Naive thymus-derived CD8-positive, alpha-beta T cell (primary cell): ENCODE measurements around the gene TJP2. TPM values are rescaled to one million over a fixed set of nuclear protein-coding genes. Genes with fewer than 3 reads are reported as not detected.

Source experiments
- ATAC-seq, 2 donors: fragments of 150-1000 bp; cut with Tn5 transposase in 1 of 2; sonication (Bioruptor Pico), chemical (Tn5 transposase) in 1 of 2; 1 replicate in 1 of 2; 2 replicates in 1 of 2; pipeline ENCODE4 v1.10.0; 2021; ENCODE audit warnings: mild to moderate bottlenecking in 2 of 2, moderate library complexity in 2 of 2
- POLR2A ChIA-PET: fragments of 350-600 bp; sonication (Branson Sonifier 250); formaldehyde crosslinking; loops from one replicate; lab custom pipeline; 2021; ENCODE audit warnings: antibody characterized with exemption; lab: Charles Lee
- DNase-seq, 10 donors: peaks; one replicate each; pipeline versions ENCODE4 v3.0.0 to v3.0.0-alpha.2; 2020 to 2022
- H3K27ac Mint-ChIP-seq, 10 donors: one replicate each; pipeline ENCODE4 v1.8.0; 2020 to 2022; ENCODE audit warnings: mild to moderate bottlenecking in 10 of 10, mixed read lengths in 10 of 10, moderate library complexity in 4 of 10, inconsistent platforms in 1 of 10
- H3K27me3 Mint-ChIP-seq, 5 donors: one replicate each; pipeline ENCODE4 v1.8.0; 2021 to 2022; ENCODE audit warnings: mixed read lengths in 5 of 5
- H3K36me3 Mint-ChIP-seq, 3 donors: one replicate each; pipeline ENCODE4 v1.8.0; 2020 to 2022; ENCODE audit warnings: mixed read lengths in 3 of 3, mild to moderate bottlenecking in 2 of 3, inconsistent platforms in 1 of 3
- H3K4me1 Mint-ChIP-seq, 4 donors: one replicate each; pipeline ENCODE4 v1.8.0; 2021 to 2022; ENCODE audit warnings: mixed read lengths in 4 of 4
- H3K4me3 Mint-ChIP-seq, 10 donors: one replicate each; pipeline ENCODE4 v1.8.0; 2020 to 2022; ENCODE audit warnings: mild to moderate bottlenecking in 10 of 10, mixed read lengths in 10 of 10, moderate library complexity in 6 of 10, inconsistent platforms in 1 of 10
- H3K9me3 Mint-ChIP-seq, 9 donors: one replicate each; pipeline ENCODE4 v1.8.0; 2020 to 2022; ENCODE audit warnings: mixed read lengths in 9 of 9, mild to moderate bottlenecking in 3 of 9, inconsistent platforms in 1 of 9, moderate library complexity in 1 of 9
- polyA plus RNA-seq, 3 donors: library from polyadenylated mRNA; unstranded; fragments of 300-500 nt; fragmentation: Illumina TruSeq; gene quantifications; one replicate each; pipeline ENCODE4 v1.2.3, GENCODE V29; 2021
- total RNA-seq, 8 experiments: library from RNA in 2 of 8; stranded (reverse) in 2 of 8; gene quantifications; one replicate each; pipeline ENCODE4 v1.2.3 and lab custom pipeline; 2021 to 2026

TJP2 gene
- total and polyA plus RNA-seq, 5 experiments from 2014 or later = 0.14 to 4.2 (median 2.2) TPM; not detected in 1

GRCh38 chr9:69184266-69184665, 10.2 kb downstream of the TJP2 start:
- Mint-ChIP-seq H3K4me1 (peaks cover 0 to 16% (median under 1%) of the 10 kb centered on the region in 4 donors), H3K9me3 (no peaks in the 10 kb centered on the region), H3K27ac (no peak overlapping the region), H3K36me3 (peaks cover 0 to 2% (median 0%) of the 10 kb centered on the region in 3 donors), H3K4me3 (no peak overlapping the region), H3K27me3 (no peaks in the 10 kb centered on the region)
- POLR2A ChIA-PET = no interaction called here
- DNase-seq = no peak
- no peak for ATAC-seq

DNA sequence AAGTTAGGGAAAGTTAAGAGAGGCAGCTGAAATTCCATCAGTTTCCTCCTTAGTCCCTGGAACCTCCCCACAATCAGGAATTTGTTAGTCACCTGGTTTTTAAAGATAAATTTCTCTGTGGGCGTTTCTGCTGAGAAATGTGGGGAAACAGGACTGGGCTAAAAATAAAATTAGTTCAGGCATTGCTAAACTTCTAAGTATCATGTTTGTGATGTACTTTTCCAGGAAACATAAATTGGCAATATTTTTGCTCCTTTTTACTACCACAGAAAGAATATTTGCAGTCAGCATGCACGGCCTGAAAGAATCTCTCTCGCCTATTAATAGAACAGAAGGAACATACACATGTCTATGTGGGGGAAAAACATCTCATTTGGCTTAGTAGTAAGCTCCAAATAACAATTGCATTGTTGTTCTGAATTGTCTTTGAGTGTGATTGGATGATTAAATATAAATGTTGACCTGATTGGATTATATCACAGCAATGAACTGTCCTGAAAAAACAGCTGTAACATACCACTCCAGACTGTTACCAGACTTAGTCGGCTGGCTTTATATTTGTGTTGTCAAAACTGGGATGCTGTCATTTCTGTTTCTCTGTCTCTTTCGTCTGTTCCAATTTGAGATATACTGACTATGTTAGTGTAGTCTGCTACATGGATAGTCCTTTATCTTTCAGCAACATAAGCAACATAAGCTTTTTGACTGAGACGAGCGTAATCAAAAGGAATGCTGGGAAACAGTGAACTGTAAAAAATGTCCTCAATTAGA, 12.9 kb downstream of the TJP2 start:
- H3K4me3 Mint-ChIP-seq = no peak overlapping the region
- H3K4me1 Mint-ChIP-seq = peaks cover 0 to 8% (median 5%) of the 10 kb centered on the region in 4 donors
- H3K27ac Mint-ChIP-seq = no peak overlapping the region
- ATAC-seq (no peak), DNase-seq (no peak)
- POLR2A ChIA-PET = no interaction called here
- no peaks in the 10 kb centered on the region for H3K9me3 Mint-ChIP-seq
- peaks cover 0 to 2% (median 0%) of the 10 kb centered on the region in 3 donors for H3K36me3 Mint-ChIP-seq
- H3K27me3 Mint-ChIP-seq = no peaks in the 10 kb centered on the region

DNA sequence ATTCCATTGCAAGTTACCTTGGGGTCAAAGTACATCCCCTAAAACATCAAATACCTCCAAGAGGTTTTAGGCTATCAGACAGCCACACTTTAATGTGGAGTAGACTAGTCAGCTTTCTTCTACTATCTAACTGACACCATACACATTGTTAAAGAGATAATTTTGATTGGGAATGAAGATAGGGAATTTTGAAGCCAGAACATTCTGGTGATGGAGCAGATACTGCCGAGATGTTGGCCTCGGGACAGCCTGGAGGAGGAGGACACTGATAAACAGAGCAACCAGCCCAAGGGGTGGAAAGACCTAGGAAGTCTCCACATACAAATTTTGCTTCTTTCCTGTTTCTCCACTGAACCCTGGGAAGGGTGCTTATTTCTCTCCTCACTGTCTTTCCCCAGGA, 14.9 kb downstream of the TJP2 start:
- no peak for ATAC-seq
- Mint-ChIP-seq H3K27me3 (no peaks in the 10 kb centered on the region), H3K9me3 (no peaks in the 10 kb centered on the region), H3K4me3 (no peak overlapping the region), H3K27ac (peak overlapping the region in 1 of 10 donors; percentile 69), H3K36me3 (peaks cover 0 to 2% (median 0%) of the 10 kb centered on the region in 3 donors), H3K4me1 (peaks cover 0 to 11% (median 6%) of the 10 kb centered on the region in 4 donors)
- POLR2A ChIA-PET = no interaction called here
- DNase-seq = no peak

GRCh38 chr9:69190086-69190862, 16.2 kb downstream of the TJP2 start:
- POLR2A ChIA-PET = no interaction called here
- ATAC-seq (no peak), DNase-seq (no peak)
- H3K36me3 Mint-ChIP-seq = peaks cover 0 to 2% (median 0%) of the 10 kb centered on the region in 3 donors
- H3K4me1 Mint-ChIP-seq = peaks cover 0 to 11% (median 6%) of the 10 kb centered on the region in 4 donors
- no peaks in the 10 kb centered on the region for H3K27me3 Mint-ChIP-seq
- H3K4me3 Mint-ChIP-seq = no peak overlapping the region
- peak overlapping the region in 1 of 10 donors; percentile 10 for H3K27ac Mint-ChIP-seq
- H3K9me3 Mint-ChIP-seq = no peaks in the 10 kb centered on the region

DNA sequence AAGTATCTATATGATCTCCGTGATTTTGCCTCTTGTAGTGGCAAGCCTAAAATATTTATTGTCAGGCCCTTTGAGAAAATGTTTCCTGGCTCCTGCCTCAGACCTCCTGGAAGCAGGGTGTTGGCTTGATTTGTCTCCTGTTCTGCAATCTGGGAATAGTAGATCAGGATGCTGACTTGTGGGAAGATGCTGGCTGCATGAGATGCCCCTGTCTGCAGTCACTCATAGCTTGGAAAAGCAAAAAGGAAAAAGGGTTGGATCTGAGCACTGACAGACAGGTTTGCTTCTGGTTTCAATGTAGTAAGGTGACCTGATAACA, 16.7 kb downstream of the TJP2 start:
- H3K4me1 Mint-ChIP-seq = peaks cover 0 to 11% (median 6%) of the 10 kb centered on the region in 4 donors
- POLR2A ChIA-PET = no interaction called here

GRCh38 chr9:69191231-69191630, 17.2 kb downstream of the TJP2 start:
- no peaks in the 10 kb centered on the region for H3K9me3 Mint-ChIP-seq
- POLR2A ChIA-PET = no interaction called here
- DNase-seq = no peak
- peak overlapping the region in 2 of 10 donors; percentile 10 to 22 for H3K27ac Mint-ChIP-seq
- H3K4me3 Mint-ChIP-seq = no peak overlapping the region
- ATAC-seq = no peak
- H3K27me3 Mint-ChIP-seq = no peaks in the 10 kb centered on the region
- H3K36me3 Mint-ChIP-seq = peaks cover 0 to 2% (median 0%) of the 10 kb centered on the region in 3 donors
- peaks cover 0 to 11% (median 6%) of the 10 kb centered on the region in 4 donors for H3K4me1 Mint-ChIP-seq

More for the DNA sequence above, 16.7 kb downstream of the TJP2 start:
- no peak overlapping the region for H3K4me3 Mint-ChIP-seq
- peak overlapping the region in 2 of 10 donors; percentile 10 to 22 for H3K27ac Mint-ChIP-seq
- ATAC-seq (no peak), DNase-seq (no peak)
- no peaks in the 10 kb centered on the region for H3K9me3 Mint-ChIP-seq
- no peaks in the 10 kb centered on the region for H3K27me3 Mint-ChIP-seq
- peaks cover 0 to 2% (median 0%) of the 10 kb centered on the region in 3 donors for H3K36me3 Mint-ChIP-seq

DNA sequence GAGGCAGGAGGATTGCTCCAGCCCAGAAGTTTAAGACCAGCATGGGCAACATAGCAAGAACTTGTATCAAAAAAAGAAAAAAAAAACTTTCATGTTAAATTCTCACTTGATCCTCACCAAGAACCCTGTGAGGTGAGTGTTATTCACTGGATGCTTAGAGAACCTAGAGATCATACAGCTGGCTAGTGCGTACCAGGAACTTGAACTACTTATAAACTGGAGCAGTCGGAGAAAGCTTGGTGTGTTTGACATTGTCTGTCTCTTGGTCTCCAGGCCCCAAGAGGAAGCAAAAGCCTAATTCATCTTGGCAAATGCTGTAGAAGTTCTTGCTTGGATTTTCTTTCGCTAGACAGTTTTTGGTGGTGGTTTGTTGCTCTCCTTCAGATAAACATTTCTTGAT, 18.1 kb downstream of the TJP2 start:
- POLR2A ChIA-PET = interaction anchor here (2.1 kb wide), 1 partner anchor 156 kb away, joined by 7 read pairs; the partner anchor contains the start of gene FXN
- no peaks in the 10 kb centered on the region for H3K9me3 Mint-ChIP-seq
- H3K4me1 Mint-ChIP-seq = peaks cover 0 to 11% (median 6%) of the 10 kb centered on the region in 4 donors
- H3K27ac Mint-ChIP-seq = no peak overlapping the region
- no peak for DNase-seq
- no peak for ATAC-seq
- no peak overlapping the region for H3K4me3 Mint-ChIP-seq
- H3K27me3 Mint-ChIP-seq = no peaks in the 10 kb centered on the region
- no peaks in the 10 kb centered on the region for H3K36me3 Mint-ChIP-seq

DNA sequence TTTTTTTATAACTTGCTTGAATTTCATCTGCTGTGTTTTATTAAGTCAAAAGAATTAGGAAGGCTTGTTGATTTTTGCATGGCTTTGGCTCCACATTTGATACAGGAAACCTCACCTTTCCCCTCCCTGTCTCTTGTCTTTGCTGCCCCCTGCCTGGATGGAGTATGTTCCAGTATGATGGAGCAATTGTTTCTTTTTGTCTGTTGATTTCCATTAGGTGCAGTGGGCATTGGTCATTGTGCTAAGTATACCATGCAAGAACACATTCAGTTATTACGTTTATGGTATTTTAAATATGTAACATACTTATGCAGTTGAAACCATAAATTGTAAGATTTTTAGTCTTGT, 19.6 kb downstream of the TJP2 start:
- no peaks in the 10 kb centered on the region for H3K36me3 Mint-ChIP-seq
- POLR2A ChIA-PET = interaction anchor here (0.5 to 2.1 kb wide), 2 partner anchors 158 to 245 kb away, joined by 3 to 7 read pairs; partner anchors contain the start of gene FXN
- H3K4me1 Mint-ChIP-seq = peaks cover 0 to 11% (median 6%) of the 10 kb centered on the region in 4 donors

GRCh38 chr9:69194702-69195418, 20.8 kb downstream of the TJP2 start:
- Mint-ChIP-seq H3K36me3 (no peaks in the 10 kb centered on the region), H3K4me1 (peaks cover 0 to 19% (median 7%) of the 10 kb centered on the region in 4 donors), H3K9me3 (no peaks in the 10 kb centered on the region), H3K27ac (no peak overlapping the region), H3K4me3 (no peak overlapping the region), H3K27me3 (no peaks in the 10 kb centered on the region)
- ATAC-seq (no peak), DNase-seq (no peak)
- POLR2A ChIA-PET = interaction anchor here (0.6 kb wide), 1 partner anchor 201 kb away, joined by 3 read pairs; no protein-coding TSS in a partner anchor

More for the DNA sequence above, 19.6 kb downstream of the TJP2 start:
- no peak overlapping the region for H3K27ac Mint-ChIP-seq
- DNase-seq (no peak), ATAC-seq (no peak)
- no peaks in the 10 kb centered on the region for H3K27me3 Mint-ChIP-seq
- H3K9me3 Mint-ChIP-seq = no peaks in the 10 kb centered on the region
- no peak overlapping the region for H3K4me3 Mint-ChIP-seq

DNA sequence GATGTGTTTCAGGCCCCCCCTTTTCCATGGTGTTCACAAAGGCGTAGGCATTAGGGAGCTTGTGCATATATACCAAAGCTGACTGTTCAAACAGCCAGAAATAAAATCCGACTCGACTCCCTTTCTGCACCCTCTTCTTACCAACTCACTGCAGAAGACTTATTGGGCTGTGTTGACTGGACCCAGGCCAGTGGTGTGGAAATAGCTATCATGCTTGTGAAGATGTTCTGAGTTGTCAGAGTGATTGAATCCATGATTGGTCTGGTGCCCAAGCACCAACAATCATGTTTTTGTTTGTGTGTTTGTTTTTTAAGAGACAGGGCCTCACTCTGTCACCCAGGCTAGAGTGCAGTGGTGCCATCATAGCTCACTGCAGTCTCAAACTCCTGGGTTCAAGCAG, 21.6 kb downstream of the TJP2 start:
- peaks cover 0 to 26% (median 9%) of the 10 kb centered on the region in 4 donors for H3K4me1 Mint-ChIP-seq
- H3K36me3 Mint-ChIP-seq = no peaks in the 10 kb centered on the region
- no peaks in the 10 kb centered on the region for H3K9me3 Mint-ChIP-seq
- POLR2A ChIA-PET = interaction anchor here (0.6 kb wide), 1 partner anchor 202 kb away, joined by 3 read pairs; no protein-coding TSS in a partner anchor
- H3K27me3 Mint-ChIP-seq = no peaks in the 10 kb centered on the region
- DNase-seq = no peak
- H3K27ac Mint-ChIP-seq = no peak overlapping the region
- H3K4me3 Mint-ChIP-seq = no peak overlapping the region
- no peak for ATAC-seq

GRCh38 chr9:69197687-69198086, 23.6 kb downstream of the TJP2 start:
- Mint-ChIP-seq H3K27me3 (no peaks in the 10 kb centered on the region), H3K27ac (no peak overlapping the region), H3K4me1 (peaks cover 0 to 20% (median 4%) of the 10 kb centered on the region in 4 donors), H3K9me3 (no peaks in the 10 kb centered on the region), H3K36me3 (no peaks in the 10 kb centered on the region), H3K4me3 (no peak overlapping the region)
- POLR2A ChIA-PET = interaction anchor here (0.7 kb wide), 1 partner anchor 349 kb away, joined by 7 read pairs; no protein-coding TSS in a partner anchor
- DNase-seq (no peak), ATAC-seq (no peak)

DNA sequence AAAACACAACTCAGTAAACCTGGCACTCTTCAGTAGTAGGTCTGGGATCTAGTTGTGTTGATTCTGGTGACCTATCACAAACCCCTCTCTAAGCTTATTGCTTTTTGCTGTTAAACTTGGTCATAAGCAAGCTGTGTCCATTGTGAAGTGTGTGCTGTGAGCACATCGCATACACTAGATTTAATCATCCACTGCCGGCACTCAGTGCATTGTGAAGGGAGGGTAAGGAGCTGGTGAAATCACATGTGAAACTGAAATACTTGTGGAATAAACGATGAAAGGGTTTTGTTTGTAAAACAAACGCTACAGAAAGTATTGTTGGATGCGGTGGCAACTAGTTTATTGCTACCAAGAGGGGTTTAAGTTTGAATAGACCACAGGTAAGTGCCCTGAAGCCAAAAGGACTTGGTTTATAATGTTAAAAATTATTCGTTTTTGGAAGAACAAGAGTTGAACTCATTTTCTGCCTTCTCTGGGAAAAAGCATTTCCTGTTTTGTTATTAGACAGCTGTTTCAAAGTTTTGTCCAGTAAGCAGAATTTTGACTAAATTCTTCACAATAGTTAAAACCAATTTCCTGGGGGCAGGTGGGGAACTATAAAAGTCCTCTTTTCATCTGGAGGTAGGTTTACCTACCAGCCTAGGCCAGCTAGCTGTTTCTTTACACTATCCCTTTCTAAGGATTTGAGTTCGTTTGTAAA, 24.6 kb downstream of the TJP2 start:
- no peak for ATAC-seq
- H3K4me1 Mint-ChIP-seq = peaks cover 0 to 19% (median 4%) of the 10 kb centered on the region in 4 donors
- H3K27me3 Mint-ChIP-seq = no peaks in the 10 kb centered on the region
- no peak for DNase-seq
- no peak overlapping the region for H3K4me3 Mint-ChIP-seq
- no peaks in the 10 kb centered on the region for H3K9me3 Mint-ChIP-seq
- no peaks in the 10 kb centered on the region for H3K36me3 Mint-ChIP-seq
- H3K27ac Mint-ChIP-seq = no peak overlapping the region
- POLR2A ChIA-PET = interaction anchor here (0.7 kb wide), 1 partner anchor 350 kb away, joined by 7 read pairs; no protein-coding TSS in a partner anchor
